GM12873 (cell line): Measurements from ENCODE around the gene MRI1.
A peak's percentile ranks its signal among the peaks of the same experiment; 100 is the strongest.

Experiments used
- TF ChIP-seq, protein P1 (sequence below): IDR thresholded peaks from 2 replicates; pipeline ENCODE4 v1.5.1; 2012; ENCODE audit warnings: low read depth, mild to moderate bottlenecking, moderate library complexity, low read length, control low read depth; ENCODE audit not compliant: insufficient read depth; ENCODE audit errors: missing control alignments

The MRI1 gene

DNA sequence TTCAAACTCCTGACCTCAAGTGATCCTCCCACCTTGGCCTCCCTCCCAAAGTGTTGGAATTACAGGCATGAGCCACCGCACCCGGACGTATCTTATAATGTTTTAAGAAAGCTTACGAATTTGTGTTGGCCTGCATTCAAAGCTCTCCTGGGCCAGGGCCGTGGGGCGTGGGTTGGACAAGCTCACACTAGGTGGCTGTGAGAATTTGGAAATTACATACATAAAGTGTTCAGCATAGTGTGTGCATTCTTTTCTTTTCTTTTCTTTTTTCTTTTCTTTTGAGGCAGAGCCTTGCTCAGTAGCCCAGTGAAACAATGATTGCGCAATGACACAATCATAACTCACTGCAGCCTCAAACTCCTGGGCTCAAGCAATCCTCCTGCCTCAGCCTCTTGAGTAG, 33.5 kb downstream of the MRI1 start:
- TF ChIP-seq, protein P1, sequence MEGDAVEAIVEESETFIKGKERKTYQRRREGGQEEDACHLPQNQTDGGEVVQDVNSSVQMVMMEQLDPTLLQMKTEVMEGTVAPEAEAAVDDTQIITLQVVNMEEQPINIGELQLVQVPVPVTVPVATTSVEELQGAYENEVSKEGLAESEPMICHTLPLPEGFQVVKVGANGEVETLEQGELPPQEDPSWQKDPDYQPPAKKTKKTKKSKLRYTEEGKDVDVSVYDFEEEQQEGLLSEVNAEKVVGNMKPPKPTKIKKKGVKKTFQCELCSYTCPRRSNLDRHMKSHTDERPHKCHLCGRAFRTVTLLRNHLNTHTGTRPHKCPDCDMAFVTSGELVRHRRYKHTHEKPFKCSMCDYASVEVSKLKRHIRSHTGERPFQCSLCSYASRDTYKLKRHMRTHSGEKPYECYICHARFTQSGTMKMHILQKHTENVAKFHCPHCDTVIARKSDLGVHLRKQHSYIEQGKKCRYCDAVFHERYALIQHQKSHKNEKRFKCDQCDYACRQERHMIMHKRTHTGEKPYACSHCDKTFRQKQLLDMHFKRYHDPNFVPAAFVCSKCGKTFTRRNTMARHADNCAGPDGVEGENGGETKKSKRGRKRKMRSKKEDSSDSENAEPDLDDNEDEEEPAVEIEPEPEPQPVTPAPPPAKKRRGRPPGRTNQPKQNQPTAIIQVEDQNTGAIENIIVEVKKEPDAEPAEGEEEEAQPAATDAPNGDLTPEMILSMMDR: no peak

DNA sequence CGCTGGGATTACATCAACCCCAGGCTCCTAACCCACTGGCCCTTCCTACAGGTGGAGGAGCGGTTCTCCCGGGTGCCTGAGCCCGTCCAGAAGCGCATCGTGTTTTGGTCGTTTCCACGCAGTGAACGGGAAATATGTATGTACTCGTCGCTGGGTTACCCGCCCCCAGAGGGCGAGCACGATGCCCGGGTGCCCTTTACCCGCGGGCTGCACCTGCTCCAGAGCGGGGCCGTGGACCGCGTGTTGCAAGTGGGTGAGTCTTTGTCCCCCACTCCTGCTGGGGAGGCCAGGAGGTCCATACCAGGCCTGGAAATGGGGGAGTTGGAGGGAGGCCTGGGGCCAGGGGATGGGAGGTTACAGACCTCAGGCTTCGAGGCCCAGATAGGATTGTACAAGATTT, 35.3 kb downstream of the MRI1 start:
- TF ChIP-seq, protein P1: no peak

DNA sequence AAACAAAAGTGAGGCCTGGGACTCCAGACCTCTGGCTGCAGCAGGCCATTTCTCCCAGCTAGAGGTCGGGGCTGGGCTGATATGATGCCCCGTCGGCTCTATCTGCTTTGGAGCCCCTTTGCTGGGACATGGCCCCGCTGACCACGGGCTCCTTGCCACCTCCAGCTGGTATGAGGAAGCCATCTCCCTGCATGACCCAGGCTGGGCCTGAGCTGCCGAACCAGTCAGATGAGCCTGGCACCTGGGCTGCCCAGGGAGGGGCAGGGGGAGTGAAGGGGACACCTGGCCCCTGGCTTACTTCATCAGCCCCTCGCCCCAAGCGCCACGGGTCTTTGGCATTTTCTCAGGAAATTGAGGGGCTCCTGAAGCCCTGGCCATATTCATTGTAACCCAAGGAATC, 38.7 kb downstream of the MRI1 start:
- TF ChIP-seq, protein P1: no peak

DNA sequence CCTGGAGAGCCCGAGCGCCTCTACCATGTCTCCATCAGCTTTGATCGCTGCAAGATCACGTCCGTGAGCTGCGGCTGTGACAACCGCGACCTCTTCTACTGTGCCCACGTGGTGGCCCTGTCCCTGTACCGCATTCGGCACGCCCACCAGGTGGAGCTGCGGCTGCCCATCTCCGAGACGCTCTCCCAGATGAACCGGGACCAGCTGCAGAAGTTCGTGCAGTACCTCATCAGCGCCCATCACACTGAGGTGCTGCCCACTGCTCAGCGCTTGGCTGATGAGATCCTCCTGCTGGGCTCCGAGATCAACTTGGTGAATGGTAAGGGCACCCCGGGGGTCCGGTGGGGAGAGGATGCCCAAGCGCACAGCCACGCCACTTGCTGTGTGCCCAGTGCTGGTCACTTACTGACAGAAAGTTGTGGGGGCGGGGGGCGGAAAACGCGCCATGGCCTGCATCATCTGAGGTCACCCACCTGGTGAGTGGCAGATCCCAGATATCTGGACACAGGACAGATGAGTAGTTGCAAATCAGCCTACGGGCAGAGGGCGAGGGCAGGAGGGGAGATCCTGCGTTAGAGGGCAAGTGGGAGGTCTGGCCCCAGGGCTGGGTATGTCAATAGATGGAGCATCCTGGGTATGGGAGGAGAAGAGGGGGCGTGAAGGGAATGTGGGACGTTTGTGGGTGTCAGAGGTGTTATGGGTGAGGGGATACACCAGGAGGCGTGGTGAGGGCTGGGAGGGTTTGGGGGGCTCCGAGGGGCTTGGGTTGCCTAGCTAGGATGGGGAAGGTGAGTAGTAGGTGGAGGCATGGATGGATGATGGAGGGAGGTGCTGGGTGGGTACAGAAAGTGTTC, 40.7 kb downstream of the MRI1 start:
- TF ChIP-seq, protein P1: peak; percentile 16

DNA sequence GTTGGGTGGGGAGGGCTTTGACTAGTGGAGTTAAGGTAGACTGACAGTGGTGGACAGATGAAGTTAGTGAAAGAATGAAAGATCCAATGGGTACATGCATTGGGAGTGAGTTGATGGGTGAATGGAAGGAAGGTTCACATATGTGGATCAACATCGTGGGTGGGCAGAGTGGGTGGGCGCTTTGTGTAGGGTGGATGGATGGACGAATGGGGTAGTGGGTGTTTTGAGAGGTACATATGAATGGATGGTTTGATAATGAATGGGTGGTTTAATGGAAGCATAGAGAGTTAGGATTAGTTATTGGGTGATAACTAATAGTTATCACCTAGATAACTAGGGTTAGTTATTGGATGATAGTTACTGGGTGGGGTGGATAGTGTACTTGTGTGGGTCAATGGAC, 42.4 kb downstream of the MRI1 start:
- TF ChIP-seq, protein P1: no peak

DNA sequence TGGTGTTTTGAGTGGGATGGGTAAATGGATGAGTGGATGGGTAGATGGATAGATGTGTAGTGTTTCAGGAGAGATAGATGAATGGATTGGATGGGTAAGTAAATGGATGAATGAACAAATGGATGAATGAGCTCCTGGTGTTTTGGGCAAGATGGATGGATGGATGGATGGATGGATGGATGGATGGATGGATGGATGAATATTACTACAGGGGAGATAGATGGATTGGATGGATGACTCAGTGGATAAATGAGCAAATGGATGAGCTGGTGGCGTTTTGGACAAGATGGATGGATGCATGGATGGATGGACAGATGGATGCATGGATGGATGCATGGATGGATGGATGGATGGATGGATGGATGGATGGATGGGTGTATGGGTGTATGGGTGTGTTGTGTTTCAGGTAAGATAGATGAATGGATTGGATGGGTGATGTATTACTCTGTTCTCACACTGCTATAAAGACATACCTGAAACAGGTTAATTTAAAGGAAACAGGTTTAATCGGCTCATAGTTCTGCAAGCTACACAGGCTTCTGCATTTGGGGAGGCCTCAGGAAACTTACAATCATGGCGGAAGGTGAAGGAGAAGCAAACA, 43.2 kb downstream of the MRI1 start:
- TF ChIP-seq, protein P1: no peak

DNA sequence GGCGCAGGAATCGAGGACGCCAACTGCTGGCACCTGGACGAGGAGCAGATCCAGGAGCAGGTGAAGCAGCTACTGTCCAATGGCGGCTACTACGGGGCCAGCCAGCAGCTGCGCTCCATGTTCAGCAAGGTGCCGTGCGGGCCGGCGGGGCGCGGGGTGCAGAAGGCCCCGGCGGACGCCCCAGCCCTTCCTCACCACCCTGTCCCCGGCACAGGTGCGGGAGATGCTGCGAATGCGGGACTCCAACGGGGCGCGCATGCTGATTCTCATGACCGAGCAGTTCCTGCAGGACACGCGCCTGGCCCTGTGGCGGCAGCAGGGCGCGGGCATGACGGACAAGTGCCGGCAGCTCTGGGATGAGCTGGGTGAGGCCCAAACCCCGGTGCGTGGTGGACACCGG, 44.5 kb downstream of the MRI1 start:
- TF ChIP-seq, protein P1: no peak
